Loucy (cell line): Measurements from ENCODE around the gene MAP3K20.

ENCODE experiments used
- H2AFZ ChIP-seq: fragments of 200-600 bp; sonication (generic); 2 replicates; pipeline ENCODE4 v1.6.0; 2016; ENCODE audit warnings: antibody characterized with exemption, mild to moderate bottlenecking, low read length, moderate library complexity
- H3F3A ChIP-seq: fragments of 200-600 bp; 2 replicates; pipeline ENCODE4 v1.6.0; 2016; ENCODE audit warnings: antibody characterized with exemption, low read depth, mild to moderate bottlenecking
- H3K27me3 ChIP-seq: fragments of 200-600 bp; sonication (generic); 2 replicates; pipeline ENCODE4 v1.6.1; 2014; ENCODE audit warnings: low read length, mild to moderate bottlenecking; ENCODE audit not compliant: insufficient read depth, poor library complexity, severe bottlenecking
- H3K36me3 ChIP-seq: fragments of 200-600 bp; sonication (generic); 2 replicates; pipeline ENCODE4 v1.6.1; 2016; ENCODE audit warnings: low read length; ENCODE audit not compliant: insufficient read depth
- H3K4me1 ChIP-seq: fragments of 200-600 bp; sonication (generic); 2 replicates; pipeline ENCODE4 v1.5.1; 2014; ENCODE audit warnings: low read length, mild to moderate bottlenecking; ENCODE audit not compliant: insufficient read depth, poor library complexity, severe bottlenecking
- H3K4me2 ChIP-seq: fragments of 200-600 bp; sonication (generic); 2 replicates; pipeline ENCODE4 v1.6.0; 2014; ENCODE audit warnings: antibody characterized with exemption, low read length, low read depth, mild to moderate bottlenecking; ENCODE audit not compliant: poor library complexity, severe bottlenecking
- H3K4me3 ChIP-seq: fragments of 200-600 bp; sonication (generic); 2 replicates; pipeline ENCODE4 v1.5.1; 2014; ENCODE audit warnings: low read length, mild to moderate bottlenecking, mixed read lengths; ENCODE audit not compliant: poor library complexity, severe bottlenecking
- H3K79me2 ChIP-seq: fragments of 200-600 bp; sonication (generic); 2 replicates; pipeline ENCODE4 v1.6.1; 2014; ENCODE audit warnings: low read length; ENCODE audit not compliant: insufficient read depth
- H3K9ac ChIP-seq: fragments of 200-600 bp; sonication (generic); 2 replicates; pipeline ENCODE4 v1.6.0; 2014; ENCODE audit warnings: mild to moderate bottlenecking, low read depth, low read length, moderate library complexity; ENCODE audit not compliant: poor library complexity, severe bottlenecking
- H3K9me2 ChIP-seq: fragments of 200-600 bp; sonication (generic); replicated peaks from 2 replicates; pipeline ENCODE4 v1.6.1; 2016; ENCODE audit warnings: low read depth, low read length, mixed read lengths
- H3K9me3 ChIP-seq: fragments of 200-600 bp; sonication (generic); 2 replicates; pipeline ENCODE4 v1.6.1; 2014; ENCODE audit warnings: mild to moderate bottlenecking, antibody characterized with exemption, low read length, low read depth; ENCODE audit not compliant: insufficient read depth
- H4K20me1 ChIP-seq: fragments of 200-600 bp; sonication (generic); 2 replicates; pipeline ENCODE4 v1.6.0; 2014; ENCODE audit warnings: antibody characterized with exemption, low read length, mild to moderate bottlenecking; ENCODE audit not compliant: insufficient read depth, poor library complexity, severe bottlenecking
- EZH2phosphoT487 ChIP-seq: fragments of 200-600 bp; IDR thresholded peaks from 2 replicates; pipeline ENCODE4 v1.6.1; 2018; ENCODE audit warnings: antibody characterized with exemption, mild to moderate bottlenecking, moderate library complexity, borderline replicate concordance
- TF ChIP-seq, protein P1 (sequence below): fragments of 200-600 bp; sonication (generic); conservative IDR thresholded peaks from 2 replicates; pipeline ENCODE4 v1.5.1; 2014; ENCODE audit warnings: mild to moderate bottlenecking, antibody characterized with exemption, low read length

The MAP3K20 gene

DNA sequence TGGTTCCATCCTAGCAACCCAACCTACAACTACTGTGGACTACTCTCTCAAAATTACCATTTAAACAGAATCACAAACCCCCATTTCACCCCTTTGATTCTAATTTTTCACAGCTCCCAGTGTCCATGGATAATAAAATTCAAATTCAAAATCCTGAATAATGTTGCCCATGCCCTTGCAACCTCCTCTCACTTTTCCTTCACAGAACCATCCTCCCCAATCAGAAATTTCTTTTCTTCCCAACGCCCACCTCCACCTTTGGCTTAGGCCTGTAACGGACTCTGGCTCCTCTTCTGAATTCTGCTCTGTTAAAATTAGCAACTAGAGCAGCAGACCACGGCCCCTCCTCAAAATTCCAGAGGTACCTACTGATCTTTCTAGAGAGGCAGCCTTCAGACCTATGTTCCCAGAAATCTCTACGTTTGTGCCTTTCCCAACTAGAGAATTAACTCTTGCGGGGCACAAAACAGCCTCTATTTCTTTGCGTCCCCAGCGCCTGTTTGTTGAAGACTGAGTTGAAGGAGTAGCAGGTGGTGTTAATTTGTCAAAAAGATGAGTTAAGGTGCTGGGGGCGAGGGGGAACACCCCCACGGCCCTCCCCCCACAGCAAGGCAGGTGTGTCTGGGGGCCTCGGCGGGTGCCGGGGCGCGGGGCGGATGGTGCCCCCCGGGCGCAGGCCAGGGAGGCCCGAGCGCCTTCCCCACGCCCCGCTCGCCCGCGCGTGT lies 428 bp upstream of the MAP3K20 start:
- TF ChIP-seq EZH2phosphoT487: no peak
- TF ChIP-seq, protein P1, sequence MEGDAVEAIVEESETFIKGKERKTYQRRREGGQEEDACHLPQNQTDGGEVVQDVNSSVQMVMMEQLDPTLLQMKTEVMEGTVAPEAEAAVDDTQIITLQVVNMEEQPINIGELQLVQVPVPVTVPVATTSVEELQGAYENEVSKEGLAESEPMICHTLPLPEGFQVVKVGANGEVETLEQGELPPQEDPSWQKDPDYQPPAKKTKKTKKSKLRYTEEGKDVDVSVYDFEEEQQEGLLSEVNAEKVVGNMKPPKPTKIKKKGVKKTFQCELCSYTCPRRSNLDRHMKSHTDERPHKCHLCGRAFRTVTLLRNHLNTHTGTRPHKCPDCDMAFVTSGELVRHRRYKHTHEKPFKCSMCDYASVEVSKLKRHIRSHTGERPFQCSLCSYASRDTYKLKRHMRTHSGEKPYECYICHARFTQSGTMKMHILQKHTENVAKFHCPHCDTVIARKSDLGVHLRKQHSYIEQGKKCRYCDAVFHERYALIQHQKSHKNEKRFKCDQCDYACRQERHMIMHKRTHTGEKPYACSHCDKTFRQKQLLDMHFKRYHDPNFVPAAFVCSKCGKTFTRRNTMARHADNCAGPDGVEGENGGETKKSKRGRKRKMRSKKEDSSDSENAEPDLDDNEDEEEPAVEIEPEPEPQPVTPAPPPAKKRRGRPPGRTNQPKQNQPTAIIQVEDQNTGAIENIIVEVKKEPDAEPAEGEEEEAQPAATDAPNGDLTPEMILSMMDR: no peak
- Histone ChIP-seq H3K36me3 (no peaks in the 10 kb centered on the region), H3K9me3 (no peaks in the 10 kb centered on the region), H3K9ac (no peak overlapping the region), H3K27me3 (no peaks in the 10 kb centered on the region), H3K4me3 (no peak overlapping the region), H3K79me2 (no peaks in the 10 kb centered on the region), H3K4me1 (no peaks in the 10 kb centered on the region), H3K4me2 (no peak overlapping the region), H3K9me2 (no peaks in the 10 kb centered on the region), H2AFZ (no peak overlapping the region), H4K20me1 (no peaks in the 10 kb centered on the region), H3F3A (no peaks in the 10 kb centered on the region)

DNA sequence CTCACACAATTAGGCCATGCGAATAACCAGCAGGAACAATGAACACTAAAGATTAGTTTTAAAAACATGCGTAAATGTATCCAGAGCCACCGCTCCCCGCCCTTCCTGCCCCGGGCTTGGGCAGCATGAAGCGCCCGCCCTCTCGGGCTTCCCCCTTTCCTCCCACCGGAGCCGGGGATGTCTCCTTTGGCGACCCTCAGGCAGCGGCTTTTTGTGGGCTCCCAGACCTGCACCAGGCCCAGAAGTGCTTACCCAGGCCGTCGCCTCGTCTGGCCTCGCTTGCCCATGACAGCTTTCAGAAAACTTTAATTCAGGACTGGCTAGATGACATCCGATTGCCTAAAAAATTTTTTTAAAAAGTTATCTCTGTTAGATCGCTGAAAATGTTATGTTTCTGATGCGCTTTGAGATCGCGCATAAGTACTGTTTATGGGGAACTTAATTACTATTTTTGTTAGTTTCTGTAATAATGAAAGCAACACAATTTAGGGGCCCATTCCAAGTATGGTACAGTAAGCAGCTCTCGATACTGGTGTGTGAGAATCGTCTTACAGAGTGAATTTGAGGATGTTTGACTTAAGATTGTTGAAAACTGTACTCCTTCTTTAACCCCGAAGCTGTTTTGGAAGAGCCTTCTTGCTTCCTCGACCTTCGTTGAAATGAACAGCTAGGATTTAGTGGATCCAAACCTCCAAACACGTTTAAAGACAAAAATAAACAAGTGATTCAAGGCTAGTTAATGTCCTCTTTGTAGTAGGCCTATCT lies 1.1 kb downstream of the MAP3K20 start:
- Histone ChIP-seq H2AFZ (no peak overlapping the region), H3K27me3 (no peaks in the 10 kb centered on the region), H3K9me3 (no peaks in the 10 kb centered on the region), H3K9ac (no peak overlapping the region), H3K4me2 (no peak overlapping the region), H3F3A (no peaks in the 10 kb centered on the region), H4K20me1 (no peaks in the 10 kb centered on the region), H3K79me2 (no peaks in the 10 kb centered on the region), H3K4me3 (no peak overlapping the region), H3K4me1 (no peaks in the 10 kb centered on the region), H3K36me3 (no peaks in the 10 kb centered on the region), H3K9me2 (no peaks in the 10 kb centered on the region)
- no peak for TF ChIP-seq EZH2phosphoT487
- TF ChIP-seq, protein P1: no peak

DNA sequence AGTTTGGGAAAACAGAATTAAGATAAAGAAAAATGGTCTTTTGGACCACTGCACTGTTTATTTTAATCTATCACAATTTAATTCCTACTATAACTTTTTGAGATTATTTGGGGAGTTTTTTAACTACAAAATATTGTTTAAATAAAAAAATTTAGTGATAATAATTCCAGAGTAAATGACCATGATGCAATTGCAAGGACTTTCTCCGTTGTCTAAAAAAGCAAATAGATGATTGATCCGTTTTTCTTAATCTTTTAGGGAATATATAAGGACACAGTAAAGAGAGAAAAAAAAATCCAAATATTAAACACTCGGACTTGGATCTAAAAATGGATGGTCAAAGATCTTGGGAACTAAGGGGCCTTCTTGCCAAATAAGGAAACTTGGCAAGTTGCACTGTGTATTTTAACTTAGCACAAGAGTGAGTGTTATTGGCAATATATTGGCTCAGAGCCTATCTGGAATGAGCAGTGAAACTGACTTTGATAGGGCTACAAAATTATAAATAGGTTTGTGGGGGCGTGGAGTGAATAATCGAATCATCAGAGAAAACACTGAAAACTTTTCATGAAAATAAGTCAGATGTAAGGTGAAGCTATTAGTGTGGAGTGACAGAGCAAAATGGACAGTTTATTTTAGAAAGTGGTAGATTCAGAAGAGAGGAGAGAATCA lies 2.0 kb downstream of the MAP3K20 start:
- Histone ChIP-seq H3K4me3 (no peak overlapping the region), H3K9ac (no peak overlapping the region)

More for the DNA sequence above, 2.0 kb downstream of the MAP3K20 start:
- Histone ChIP-seq H3K9me2 (no peaks in the 10 kb centered on the region), H4K20me1 (no peaks in the 10 kb centered on the region), H3K4me1 (no peaks in the 10 kb centered on the region), H3F3A (no peaks in the 10 kb centered on the region), H3K4me2 (no peak overlapping the region), H3K27me3 (no peaks in the 10 kb centered on the region), H3K36me3 (no peaks in the 10 kb centered on the region), H2AFZ (no peak overlapping the region), H3K79me2 (no peaks in the 10 kb centered on the region), H3K9me3 (no peaks in the 10 kb centered on the region)
- no peak for TF ChIP-seq EZH2phosphoT487
- TF ChIP-seq, protein P1: no peak
